MV-4-11 (cell line): Measurements from ENCODE around the gene PDE6A.

ENCODE experiments used
- DNase-seq: peaks from one replicate; lab custom pipeline; 2025; lab: John Stamatoyannopoulos, UW

The PDE6A gene

DNA sequence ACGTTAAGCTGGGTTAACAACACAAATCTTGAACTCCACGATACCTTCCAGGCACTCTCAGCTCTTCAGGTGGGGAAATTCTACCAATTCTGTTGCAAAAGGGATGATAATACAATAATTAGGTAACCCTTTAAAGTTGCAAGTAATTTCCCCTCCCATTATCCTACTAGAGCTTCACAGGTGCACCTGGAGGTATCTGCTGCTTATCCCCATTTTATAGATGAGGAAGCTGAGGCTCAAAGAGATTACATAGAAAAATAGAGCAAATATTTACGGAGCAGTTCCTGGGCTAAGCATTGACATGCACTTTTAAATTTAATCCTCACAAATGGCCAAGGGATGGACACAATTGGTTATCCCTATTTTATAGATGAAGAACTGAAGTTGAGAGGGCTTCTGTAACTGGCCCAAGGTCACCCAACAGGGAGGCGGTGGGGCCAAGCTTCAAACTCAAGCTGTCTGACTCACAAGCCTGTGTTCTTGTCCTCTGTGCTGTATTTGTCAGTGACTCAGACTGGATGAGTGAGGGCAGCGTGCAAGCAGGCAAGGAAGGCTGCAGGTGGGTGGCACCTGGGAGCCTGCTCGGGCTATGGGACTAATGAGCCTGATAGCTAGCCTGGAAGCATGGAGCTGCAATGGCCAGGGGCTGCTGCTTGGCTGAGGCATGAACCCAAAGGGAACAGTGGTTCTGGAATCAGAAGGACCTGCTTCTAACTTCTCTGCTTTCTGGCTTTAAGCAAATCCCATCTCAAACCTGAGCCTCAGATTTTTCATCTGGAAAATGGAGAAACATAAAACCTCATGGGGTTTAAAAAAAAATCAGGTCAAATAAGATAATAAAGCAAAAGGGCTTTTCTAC, 105.5 kb downstream of the PDE6A start:
- no peak for DNase-seq

DNA sequence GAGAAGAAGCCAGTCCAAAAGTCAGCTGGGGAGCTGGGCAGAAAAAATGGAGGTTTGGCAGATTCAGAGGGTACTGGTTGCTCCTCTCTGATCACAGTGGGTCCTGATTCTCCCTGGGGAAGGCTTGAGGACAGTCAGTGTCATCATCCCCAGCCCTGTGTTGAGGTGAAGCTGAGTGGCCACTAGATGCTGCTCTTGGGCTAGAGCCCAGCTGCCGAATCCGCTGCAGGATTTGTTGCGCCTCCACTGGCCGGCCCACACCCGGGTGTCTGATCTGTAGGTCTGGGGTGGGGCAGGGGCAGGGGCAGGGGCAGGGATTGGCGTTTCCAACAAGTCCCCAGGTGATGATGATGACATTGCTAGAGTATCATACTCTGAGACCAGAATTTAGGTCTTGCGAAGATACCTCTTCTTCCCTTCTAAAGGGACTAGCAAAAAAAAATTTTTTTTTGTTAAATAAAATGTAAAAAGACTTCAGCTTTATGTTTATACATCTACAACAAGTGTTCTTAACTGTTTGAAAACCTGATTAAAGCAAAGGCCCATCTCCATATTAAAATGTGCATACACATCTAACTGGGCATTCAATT, 106.8 kb downstream of the PDE6A start:
- DNase-seq = peak; percentile 42

DNA sequence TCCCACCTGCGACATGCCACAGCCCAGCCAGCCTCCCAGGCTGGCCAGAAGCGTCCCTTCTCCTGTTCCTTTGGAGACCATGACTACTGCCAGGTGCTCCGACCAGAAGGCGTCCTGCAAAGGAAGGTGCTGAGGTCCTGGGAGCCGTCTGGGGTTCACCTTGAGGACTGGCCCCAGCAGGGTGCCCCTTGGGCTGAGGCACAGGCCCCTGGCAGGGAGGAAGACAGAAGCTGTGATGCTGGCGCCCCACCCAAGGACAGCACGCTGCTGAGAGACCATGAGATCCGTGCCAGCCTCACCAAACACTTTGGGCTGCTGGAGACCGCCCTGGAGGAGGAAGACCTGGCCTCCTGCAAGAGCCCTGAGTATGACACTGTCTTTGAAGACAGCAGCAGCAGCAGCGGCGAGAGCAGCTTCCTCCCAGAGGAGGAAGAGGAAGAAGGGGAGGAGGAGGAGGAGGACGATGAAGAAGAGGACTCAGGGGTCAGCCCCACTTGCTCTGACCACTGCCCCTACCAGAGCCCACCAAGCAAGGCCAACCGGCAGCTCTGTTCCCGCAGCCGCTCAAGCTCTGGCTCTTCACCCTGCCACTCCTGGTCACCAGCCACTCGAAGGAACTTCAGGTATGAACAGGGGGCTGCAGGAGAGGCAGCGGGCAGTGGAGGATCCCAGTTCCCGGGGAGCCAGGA, 108.0 kb downstream of the PDE6A start:
- DNase-seq = no peak

DNA sequence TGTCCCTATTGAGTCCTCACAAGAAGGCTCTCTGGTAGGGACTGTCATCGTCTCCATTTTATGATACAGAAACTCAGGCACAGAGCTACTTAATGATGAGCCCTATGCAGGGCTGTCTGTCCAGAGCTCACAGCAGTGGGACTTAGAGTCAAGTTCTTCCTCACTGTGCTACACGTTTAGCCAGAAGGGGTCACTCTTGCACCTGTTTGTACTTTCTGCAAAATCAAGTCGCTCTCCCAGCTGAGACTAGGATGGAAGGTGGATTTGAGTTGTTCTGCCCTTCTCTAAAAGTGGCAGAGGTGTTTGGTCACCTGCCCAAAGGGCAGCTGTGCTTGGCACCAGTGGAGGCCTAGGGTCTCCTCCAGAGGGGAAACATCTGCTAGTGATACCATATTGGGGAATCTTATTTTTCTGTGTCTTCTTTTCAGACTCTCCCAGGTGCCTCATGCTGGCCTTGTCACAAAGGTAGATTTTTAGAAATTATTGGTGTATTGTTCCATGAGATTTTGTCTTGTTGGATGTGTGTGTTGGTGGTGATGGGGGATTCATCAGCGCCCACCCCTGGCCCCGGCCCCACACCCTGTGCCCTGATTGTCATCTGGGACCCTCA, 110.2 kb downstream of the PDE6A start:
- DNase-seq = peak; percentile 52

GRCh38 chr5:149833116-149833827, 111.3 kb downstream of the PDE6A start:
- no peak for DNase-seq

DNA sequence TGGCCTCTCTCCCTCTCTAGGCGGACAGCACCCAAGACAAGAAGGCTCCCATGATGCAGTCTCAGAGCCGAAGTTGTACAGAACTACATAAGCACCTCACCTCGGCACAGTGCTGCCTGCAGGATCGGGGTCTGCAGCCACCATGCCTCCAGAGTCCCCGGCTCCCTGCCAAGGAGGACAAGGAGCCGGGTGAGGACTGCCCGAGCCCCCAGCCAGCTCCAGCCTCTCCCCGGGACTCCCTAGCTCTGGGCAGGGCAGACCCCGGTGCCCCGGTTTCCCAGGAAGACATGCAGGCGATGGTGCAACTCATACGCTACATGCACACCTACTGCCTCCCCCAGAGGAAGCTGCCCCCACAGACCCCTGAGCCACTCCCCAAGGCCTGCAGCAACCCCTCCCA, 112.0 kb downstream of the PDE6A start:
- DNase-seq = no peak

DNA sequence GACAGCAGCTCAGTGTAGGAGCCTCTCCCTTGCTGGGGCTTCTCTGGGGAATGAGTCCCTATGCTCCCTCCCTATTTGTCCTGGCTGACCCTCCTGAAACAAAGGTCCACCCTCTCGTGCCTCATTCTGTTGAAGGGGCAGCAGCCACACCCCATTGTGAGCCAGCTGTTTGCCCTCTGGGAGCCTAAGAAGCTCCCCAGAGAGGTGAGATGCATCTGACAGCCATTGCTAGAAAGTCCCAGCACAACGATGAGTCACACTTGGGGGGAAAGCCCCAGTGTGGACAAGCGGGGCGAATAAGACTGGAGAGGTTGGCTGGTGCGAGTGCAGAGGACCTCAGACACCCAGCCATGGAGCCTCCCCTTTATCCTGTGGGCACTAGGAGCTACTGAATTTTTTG, 113.1 kb downstream of the PDE6A start:
- DNase-seq = no peak

- DNase-seq = no peak
Measured at GRCh38 chr5:149830579-149830978, 114.0 kb downstream of the PDE6A start.

- no peak for DNase-seq
Measured at GRCh38 chr5:149829954-149830353, 114.6 kb downstream of the PDE6A start.

DNA sequence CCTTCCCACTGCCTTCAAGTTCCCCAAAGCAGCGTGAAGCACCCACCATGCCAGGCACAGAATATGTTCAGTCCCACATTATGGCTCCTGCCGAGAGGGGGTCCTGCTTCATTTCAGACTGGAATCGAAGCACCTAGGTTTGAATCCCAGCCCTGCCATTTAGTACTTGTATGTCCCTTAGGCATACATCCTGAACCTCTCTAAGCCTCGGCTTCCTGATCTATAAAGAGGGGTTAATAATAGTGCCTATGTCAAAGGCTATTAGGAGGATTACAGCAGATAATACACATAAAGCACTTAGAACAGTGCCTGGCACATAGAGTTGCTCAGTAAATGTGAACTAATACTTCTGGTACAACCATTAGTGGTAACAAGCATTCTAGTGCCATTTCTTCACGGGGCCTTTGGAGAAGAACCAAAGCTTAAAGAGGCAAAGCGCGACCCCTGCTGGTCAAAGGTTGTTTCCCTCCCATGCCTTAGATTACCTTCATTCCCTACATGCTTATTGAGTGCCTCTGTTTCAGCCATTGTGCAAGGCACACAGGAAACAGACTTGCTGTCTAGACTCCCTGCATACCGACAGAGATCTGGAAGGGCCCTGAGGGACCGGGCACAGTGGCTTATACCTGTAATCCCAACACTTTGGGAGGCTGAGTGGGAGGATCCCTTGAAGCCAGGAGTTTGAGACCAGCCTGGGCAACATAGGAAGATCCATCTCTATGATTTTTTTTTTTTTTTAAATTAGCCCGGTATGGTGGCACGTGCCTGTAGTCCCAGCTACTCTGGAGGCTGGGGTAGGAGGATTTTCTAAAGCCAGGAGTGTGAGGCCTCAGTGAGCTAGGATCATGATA, 116.2 kb downstream of the PDE6A start:
- DNase-seq = peak; percentile 83

DNA sequence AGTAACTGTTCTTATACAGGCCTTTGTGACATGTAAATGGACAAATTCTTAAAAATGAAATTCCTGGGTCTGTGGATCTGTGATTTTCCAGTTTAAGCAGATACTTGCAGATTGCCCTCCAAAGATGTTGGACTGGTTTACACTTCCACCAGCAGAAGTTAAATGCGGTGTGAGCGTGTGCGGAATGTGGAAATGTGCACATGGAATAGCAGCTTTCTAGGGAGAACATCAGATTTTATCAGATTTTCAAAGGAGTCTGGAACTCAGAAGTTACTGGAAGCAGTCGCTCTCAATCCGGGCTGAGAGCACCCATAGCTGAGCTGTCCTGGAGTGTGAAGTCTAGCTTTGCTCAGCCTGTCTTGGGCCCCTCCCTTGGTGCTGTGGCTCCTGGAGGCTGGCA, 117.0 kb downstream of the PDE6A start:
- DNase-seq = no peak

- DNase-seq = no peak
Measured at GRCh38 chr5:149827086-149827485, 117.5 kb downstream of the PDE6A start.

DNA sequence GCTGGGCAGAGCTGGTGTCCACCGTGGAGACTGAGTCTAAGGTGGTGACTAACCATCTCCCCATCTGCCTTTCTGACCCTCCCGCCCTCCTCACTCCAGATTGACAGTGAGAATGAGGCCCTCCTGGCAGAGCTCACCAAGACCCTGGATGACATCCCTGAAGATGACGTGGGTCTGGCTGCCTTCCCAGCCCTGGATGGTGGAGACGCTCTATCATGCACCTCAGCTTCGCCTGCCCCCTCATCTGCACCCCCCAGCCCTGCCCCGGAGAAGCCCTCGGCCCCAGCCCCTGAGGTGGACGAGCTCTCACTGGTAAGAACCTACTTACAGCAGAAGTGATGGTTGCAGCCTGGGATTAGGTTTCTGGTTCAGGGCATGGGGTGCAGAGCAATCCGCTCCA, 118.0 kb downstream of the PDE6A start:
- no peak for DNase-seq

DNA sequence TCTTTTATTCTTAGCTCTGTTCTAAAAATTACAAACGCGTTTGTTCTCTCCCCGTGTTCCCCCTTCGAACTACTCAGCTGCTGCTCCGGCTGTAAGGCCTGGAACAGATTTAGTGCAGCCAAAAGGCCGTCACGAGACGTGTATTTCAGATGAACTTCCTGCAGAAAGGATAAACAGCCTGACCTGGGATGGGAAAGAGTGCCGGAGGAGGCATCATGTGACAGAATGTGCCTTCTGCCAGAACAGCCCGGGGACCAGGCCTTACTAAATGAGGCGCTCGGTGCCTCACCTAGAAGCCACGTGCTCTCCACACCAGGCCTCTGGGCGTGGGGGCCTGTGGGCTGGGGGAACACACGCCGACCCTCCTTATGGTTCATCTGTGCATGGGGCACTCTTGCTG, 119.7 kb downstream of the PDE6A start:
- no peak for DNase-seq

GRCh38 chr5:149824120-149824519, 120.5 kb downstream of the PDE6A start:
- DNase-seq = no peak

GRCh38 chr5:149823375-149823774, 121.2 kb downstream of the PDE6A start:
- no peak for DNase-seq

GRCh38 chr5:149822301-149822700, 122.3 kb downstream of the PDE6A start:
- no peak for DNase-seq

GRCh38 chr5:149820536-149821510, 123.8 kb downstream of the PDE6A start:
- DNase-seq = no peak

DNA sequence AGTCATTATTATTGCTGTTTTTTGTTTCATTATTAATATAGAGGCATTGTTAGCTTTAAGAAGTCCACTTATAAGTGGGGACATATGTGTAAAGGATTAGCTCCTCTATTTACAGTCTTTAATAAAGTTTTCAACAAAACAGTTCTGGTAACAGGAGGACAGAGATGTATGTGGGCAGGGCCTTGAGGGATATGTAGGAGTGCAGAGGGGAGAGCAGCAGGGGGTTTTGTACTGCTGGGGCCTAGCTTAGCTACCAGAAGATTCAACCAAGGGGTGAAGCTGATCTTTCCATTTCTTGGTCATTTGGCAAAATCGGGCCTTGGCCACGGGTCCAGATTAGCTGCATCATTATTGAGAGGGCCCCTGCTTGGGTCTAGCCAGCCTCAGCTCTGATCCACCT, 124.6 kb downstream of the PDE6A start:
- DNase-seq = no peak

DNA sequence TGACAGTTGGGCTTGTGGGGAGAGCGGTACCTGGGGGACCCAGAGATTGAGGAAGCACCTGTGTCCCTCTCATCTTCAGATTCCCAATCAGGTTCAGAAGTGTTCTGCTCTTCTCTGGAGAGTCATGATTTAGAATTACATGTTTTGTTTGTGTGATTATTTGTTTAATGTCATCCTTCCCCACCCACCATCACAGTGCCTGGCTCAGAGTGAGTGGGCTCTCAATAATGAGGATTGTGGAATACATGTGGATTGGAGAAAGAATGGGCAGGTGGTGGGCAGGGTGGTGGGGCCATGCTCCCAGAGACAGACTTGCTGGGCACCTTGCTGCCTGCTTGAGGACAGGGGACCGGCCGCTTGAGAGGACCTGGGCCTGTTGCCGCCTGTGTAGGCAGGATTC, 126.5 kb downstream of the PDE6A start:
- DNase-seq = no peak
